K562 (cell line): ENCODE measurements around the gene AP2A2. TPM values are rescaled to one million over a fixed set of nuclear protein-coding genes. Genes with fewer than 3 reads are reported as not detected.

ENCODE experiments used
- ARID1B ChIP-seq: fragments of 450-650 bp; IDR thresholded peaks from 2 replicates; pipeline ENCODE4 v1.6.1; 2016; ENCODE audit warnings: antibody characterized with exemption, mild to moderate bottlenecking, inconsistent platforms
- CREB3L1 ChIP-seq: fragments of 450-650 bp; IDR thresholded peaks from 2 replicates; pipeline ENCODE4 v1.6.1; 2014; ENCODE audit warnings: low read depth, mild to moderate bottlenecking, moderate library complexity, borderline replicate concordance
- E2F6 ChIP-seq, 2 experiments: IDR thresholded peaks; 2 replicates each; pipeline ENCODE4 v1.6.1; 2011; ENCODE audit warnings: borderline replicate concordance in 1 of 2, control low read depth in 1 of 2, low read depth in 1 of 2, low read length in 1 of 2, mild to moderate bottlenecking in 1 of 2, mixed read lengths in 1 of 2, moderate library complexity in 1 of 2; ENCODE audit not compliant: insufficient read depth in 1 of 2, insufficient read length in 1 of 2, poor library complexity in 1 of 2, severe bottlenecking in 1 of 2; ENCODE audit errors: extremely low read depth in 1 of 2
- ERF ChIP-seq: fragments of 450-650 bp; formaldehyde crosslinking; IDR thresholded peaks from 2 replicates; pipeline ENCODE4 v1.4.0; 2020; ENCODE audit warnings: mild to moderate bottlenecking, mixed read lengths
- KDM1A ChIP-seq, 2 experiments: fragments of 450-650 bp; IDR thresholded peaks; 2 replicates each; pipeline ENCODE4 v1.6.1; 2016; ENCODE audit warnings: mild to moderate bottlenecking in 2 of 2
- MTA1 ChIP-seq: fragments of 450-650 bp; IDR thresholded peaks from 2 replicates; pipeline ENCODE4 v1.6.1; 2017; ENCODE audit warnings: borderline replicate concordance
- MTA2 ChIP-seq: fragments of 450-650 bp; IDR thresholded peaks from 2 replicates; pipeline ENCODE4 v1.6.1; 2016; ENCODE audit warnings: low read depth
- NCOA2 ChIP-seq, 2 experiments: fragments of 450-650 bp; IDR thresholded peaks; 2 replicates each; pipeline ENCODE4 v1.6.1; 2018; ENCODE audit warnings: mild to moderate bottlenecking in 2 of 2, moderate library complexity in 1 of 2; ENCODE audit not compliant: partially characterized antibody in 2 of 2
- NKRF ChIP-seq: fragments of 450-650 bp; IDR thresholded peaks from 2 replicates; pipeline ENCODE4 v1.6.1; 2016; ENCODE audit warnings: borderline replicate concordance
- PBX2 ChIP-seq, 2 experiments: IDR thresholded peaks in 1 of 2; conservative IDR thresholded peaks in 1 of 2; 2 replicates each; pipeline ENCODE4 v1.6.1; 2016; ENCODE audit warnings: low read depth in 2 of 2, mild to moderate bottlenecking in 1 of 2, missing compliant biosample characterization in 1 of 2, missing genetic modification characterization in 1 of 2, moderate library complexity in 1 of 2
- RUNX1 ChIP-seq: sonication (generic); IDR thresholded peaks from 2 replicates; pipeline ENCODE4 v1.6.1; 2016; ENCODE audit warnings: antibody characterized with exemption, low read depth
- SMARCA4 ChIP-seq: fragments of 450-650 bp; IDR thresholded peaks from 2 replicates; pipeline ENCODE4 v1.6.1; 2016
- SUPT5H ChIP-seq: fragments of 450-650 bp; IDR thresholded peaks from 2 replicates; pipeline ENCODE4 v1.6.1; 2016
- TGIF2 ChIP-seq: sonication (generic); formaldehyde crosslinking; IDR thresholded peaks from 2 replicates; pipeline ENCODE4 v1.8.1; 2022; ENCODE audit warnings: mild to moderate bottlenecking, missing genetic modification reagents, moderate library complexity
- ZNF143 ChIP-seq: sonication (generic); formaldehyde crosslinking; IDR thresholded peaks from 2 replicates; pipeline ENCODE4 v1.9.0; 2022; ENCODE audit warnings: mild to moderate bottlenecking, missing genetic modification reagents
- ZNF277 ChIP-seq: fragments of 250-450 bp; sonication (Bioruptor Pico); IDR thresholded peaks from 2 replicates; pipeline ENCODE4 v1.8.0; 2022; ENCODE audit warnings: inconsistent platforms, mild to moderate bottlenecking, moderate library complexity, borderline replicate concordance
- ZNF436 ChIP-seq: fragments of 250-450, 450-650 bp; sonication (Bioruptor Pico); formaldehyde crosslinking; IDR thresholded peaks from 2 replicates; pipeline ENCODE4 v1.7.0; 2020; ENCODE audit warnings: mild to moderate bottlenecking
- ZNF79 ChIP-seq: fragments of 250-450 bp; sonication (Bioruptor Pico); IDR thresholded peaks from 2 replicates; pipeline ENCODE4 v1.4.0; 2020; ENCODE audit warnings: low read depth, mild to moderate bottlenecking, moderate library complexity
- polyA plus RNA-seq, 8 experiments: library from polyadenylated mRNA; depleted of rRNA in 4 of 8; stranded (reverse) in 5 of 8; unstranded in 3 of 8; fragments of >200 nt; fragmentation: Nextera tagmentation in 2 of 8; fragmentation: Illumina TruSeq in 1 of 8; extraction: Ambion mirVana in 2 of 8; extraction: Trizol in 1 of 8; gene quantifications; 2 replicates each; pipeline versions ENCODE4 v1.2.1 to v1.2.3, GENCODE V29; 2011 to 2014; ENCODE audit warnings: inconsistent platforms in 1 of 8, missing spikeins in 1 of 8
- total RNA-seq, 7 experiments: library from RNA; depleted of rRNA in 6 of 7; stranded (reverse); fragments of >200 nt in 6 of 7; fragmentation: Illumina TruSeq in 2 of 7; extraction: Trizol in 2 of 7; gene quantifications; 2 replicates each; pipeline versions ENCODE4 v1.2.1 to v1.2.3, GENCODE V29; 2011 to 2021; ENCODE audit warnings: low replicate concordance in 1 of 7

The AP2A2 gene
- total and polyA plus RNA-seq, 9 of the 15 experiments (the other 6 are each of a cell fraction or from before 2014, with no cell fraction given) = 0.69 to 41.7 (median 15.2) TPM

GRCh38 chr11:954392-955153 is 28.9 kb downstream of the AP2A2 start (continued):
- TF ChIP-seq NCOA2 (IDR thresholded peaks at IDR 0.05; ENCODE audit: partially characterized antibody in 2 of 2) (peak in 1 of 2 experiments; percentile 15), ZNF436 (no peak), NKRF (no peak; the same call in 1 of the 2 replicates), TGIF2 (CRISPR knock-in tag) (no peak), E2F6 (IDR thresholded peaks at IDR 0.05; ENCODE audit: borderline replicate concordance in 1 of 2, extremely low read depth in 1 of 2, insufficient read depth in 1 of 2, insufficient read length in 1 of 2, low read depth in 1 of 2, low read length in 1 of 2, poor library complexity in 1 of 2, severe bottlenecking in 1 of 2) (no peak), MTA2 (0 out of 2 replicates have a peak, but pooled peaks have one; percentile 10), ZNF277 (CRISPR knock-in tag) (peak; percentile 43; the same call in 1 of the 2 replicates), RUNX1 (no peak), PBX2 (CRISPR knock-in tag; IDR thresholded peaks at IDR 0.05; ENCODE audit: low read depth) (no peak), PBX2 (tag; conservative IDR thresholded peaks at IDR 0.05; ENCODE audit: low read depth) (no peak), SUPT5H (0 out of 2 replicates have a peak, but pooled peaks have one; percentile 17), SMARCA4 (no peak), ZNF143 (no peak), MTA1 (no peak), KDM1A (IDR thresholded peaks at IDR 0.05) (peak in 1 of 2 experiments; percentile 87; a peak in 2 of 4 replicates), ZNF79 (CRISPR knock-in tag) (no peak), CREB3L1 (no peak), ERF (CRISPR knock-in tag) (no peak), ARID1B (no peak)
